B cell (primary cell): ENCODE results near the gene MLF2. TPM values are rescaled to one million over a fixed set of nuclear protein-coding genes. Genes with fewer than 3 reads are reported as not detected.
A peak's percentile ranks its signal among the peaks of the same experiment; 100 is the strongest.

Experiments used
- ATAC-seq: fragments of 200-7000 bp; cut with Tn5 transposase; one replicate; pipeline ENCODE4 v1.10.0; 2021; ENCODE audit warnings: low read depth, mild to moderate bottlenecking, moderate number of reproducible peaks, moderate library complexity
- CTCF ChIA-PET: fragments of 350-600 bp; sonication (Branson Sonifier 250); formaldehyde crosslinking; loops from one replicate; lab custom pipeline; 2021; ENCODE audit warnings: antibody characterized with exemption, inconsistent platforms; lab: Charles Lee
- POLR2A ChIA-PET: fragments of 350-600 bp; sonication (Branson Sonifier 250); formaldehyde crosslinking; loops from one replicate; lab custom pipeline; 2021; ENCODE audit warnings: antibody characterized with exemption; lab: Charles Lee
- DNase-seq: peaks from one replicate; pipeline ENCODE4 v3.0.0; 2013
- H2AFZ ChIP-seq: 2 replicates; pipeline ENCODE4 v1.6.1; 2012; ENCODE audit warnings: mild to moderate bottlenecking, low read depth, low read length; ENCODE audit not compliant: insufficient read depth, poor library complexity, severe bottlenecking
- H3K27ac ChIP-seq, 2 donors: 1 replicate in 1 of 2; 2 replicates in 1 of 2; pipeline ENCODE4 v1.5.1; 2012 to 2013; ENCODE audit warnings: low read length in 2 of 2, mild to moderate bottlenecking in 2 of 2, moderate library complexity in 1 of 2
- H3K27me3 ChIP-seq, 4 experiments: fragments of 200-600 bp in 1 of 4; sonication (generic) in 1 of 4; replicated peaks in 1 of 4; 1 replicate in 2 of 4; 2 replicates in 2 of 4; pipeline versions ENCODE4 v1.6.1 to v1.7.0; 2013 to 2016; ENCODE audit warnings: low read length in 3 of 4, mild to moderate bottlenecking in 2 of 4, mixed read lengths in 1 of 4, moderate library complexity in 1 of 4; ENCODE audit not compliant: insufficient read depth in 4 of 4, control insufficient read depth in 3 of 4; ENCODE audit errors: control extremely low read depth in 1 of 4
- H3K36me3 ChIP-seq, 2 experiments: replicated peaks in 1 of 2; 1 replicate in 1 of 2; 2 replicates in 1 of 2; pipeline versions ENCODE4 v1.6.1 to v1.7.1; 2013; ENCODE audit warnings: low read length in 1 of 2; ENCODE audit not compliant: insufficient read depth in 2 of 2, control insufficient read depth in 1 of 2; ENCODE audit errors: control extremely low read depth in 1 of 2, extremely low read depth in 1 of 2
- H3K4me1 ChIP-seq, 2 donors: fragments of 200-600 bp in 1 of 2; sonication (generic) in 1 of 2; 1 replicate in 1 of 2; 2 replicates in 1 of 2; pipeline versions ENCODE4 v1.5.1 to v1.6.1; 2013 to 2017; ENCODE audit warnings: low read length in 2 of 2; ENCODE audit not compliant: control insufficient read depth in 2 of 2, insufficient read depth in 2 of 2
- H3K4me2 ChIP-seq: replicated peaks from 2 replicates; pipeline ENCODE3; 2012; ENCODE audit warnings: mild to moderate bottlenecking, low read depth, low read length; ENCODE audit not compliant: poor library complexity, severe bottlenecking
- H3K4me3 ChIP-seq, 5 experiments: fragments of 200-600 bp in 1 of 5; sonication (generic) in 1 of 5; 1 replicate in 3 of 5; 2 replicates in 2 of 5; pipeline versions ENCODE4 v1.5.1 to v1.7.0; 2011 to 2016; ENCODE audit warnings: low read length in 4 of 5, mild to moderate bottlenecking in 4 of 5, low read depth in 2 of 5, control low read depth in 1 of 5, moderate library complexity in 1 of 5; ENCODE audit not compliant: insufficient read depth in 1 of 5; ENCODE audit errors: control extremely low read depth in 1 of 5, extremely low read depth in 1 of 5
- H3K79me2 ChIP-seq: fragments of 200-600 bp; sonication (generic); one replicate; pipeline ENCODE4 v1.6.0; 2016; ENCODE audit warnings: low read length; ENCODE audit not compliant: control insufficient read depth, insufficient read depth
- H3K9ac ChIP-seq: fragments of 200-600 bp; sonication (generic); 2 replicates; pipeline ENCODE4 v1.6.1; 2017; ENCODE audit warnings: mild to moderate bottlenecking, low read length, moderate library complexity
- H3K9me3 ChIP-seq, 3 donors: one replicate each; pipeline versions ENCODE4 v1.6.1 to v1.7.1; 2013; ENCODE audit warnings: low read length in 2 of 3; ENCODE audit not compliant: control insufficient read depth in 2 of 3, insufficient read depth in 1 of 3; ENCODE audit errors: control extremely low read depth in 1 of 3
- H4K20me1 ChIP-seq: 2 replicates; pipeline ENCODE4 v1.6.0; 2012; ENCODE audit warnings: mild to moderate bottlenecking, low read length; ENCODE audit not compliant: insufficient read depth, control insufficient read depth, poor library complexity, severe bottlenecking
- H3K27ac Mint-ChIP-seq: one replicate; pipeline ENCODE4 v1.8.0; 2021; ENCODE audit warnings: mixed read lengths
- H3K27me3 Mint-ChIP-seq: one replicate; pipeline ENCODE4 v1.8.0; 2021; ENCODE audit warnings: mixed read lengths
- H3K4me1 Mint-ChIP-seq: one replicate; pipeline ENCODE4 v1.8.0; 2021; ENCODE audit warnings: mixed read lengths
- H3K4me3 Mint-ChIP-seq: one replicate; pipeline ENCODE4 v1.8.0; 2021; ENCODE audit warnings: mixed read lengths
- H3K9me3 Mint-ChIP-seq: one replicate; pipeline ENCODE4 v1.8.0; 2022; ENCODE audit warnings: mixed read lengths; ENCODE audit not compliant: insufficient read depth
- EZH2 ChIP-seq: IDR thresholded peaks from 2 replicates; pipeline ENCODE4 v1.6.1; 2012; ENCODE audit warnings: borderline replicate concordance, low read depth, mild to moderate bottlenecking, moderate library complexity, low read length; ENCODE audit not compliant: insufficient read depth, poor library complexity, severe bottlenecking
- WGBS: methylation state at CpG from one replicate; pipeline ENCODE4 v1.1.5; 2013; ENCODE audit warnings: missing lambda C conversion rate; ENCODE audit not compliant: insufficient coverage; 5-methylcytosine and 5-hydroxymethylcytosine counted together
- intact Hi-C: fragments of 100-400 bp; cut with micrococcal nuclease; formaldehyde crosslinking; loops from one replicate; pipeline ENCODE4 v1.10.0; 2022
- polyA plus RNA-seq: library from polyadenylated mRNA; depleted of rRNA; stranded (reverse); fragments of >200 nt; gene quantifications from 2 replicates; pipeline ENCODE4 v1.2.3, GENCODE V29; 2012
- total RNA-seq, 2 donors: library from RNA; stranded (reverse); fragments of 120-200 nt in 1 of 2; gene quantifications; 1 replicate in 1 of 2; 2 replicates in 1 of 2; pipeline versions ENCODE4 v1.2.3 to v1.2.4, GENCODE V29; 2013 to 2022
- TF ChIP-seq, protein P1 (sequence below): fragments of 200-600 bp; IDR thresholded peaks from one replicate; pipeline ENCODE4 v1.8.0; 2022; ENCODE audit warnings: antibody characterized with exemption, mild to moderate bottlenecking

MLF2 gene
- total and polyA plus RNA-seq, 2 donors (not counting 1 experiment from before 2014, with no cell fraction given), result 97.2 to 190 TPM

GRCh38 chr12:6771509-6772330 is 18.8 kb upstream of the MLF2 start:
- Histone ChIP-seq H3K9me3 (peaks cover 0 to 21% (median 0%) of the 10 kb centered on the region in 3 donors), H2AFZ (no peak overlapping the region), H3K4me3 (no peak overlapping the region), H4K20me1 (no peaks in the 10 kb centered on the region), H3K79me2 (no peaks in the 10 kb centered on the region), H3K27ac (no peak overlapping the region), H3K4me2 (peak overlapping the region; percentile 46), H3K36me3 (no peaks in the 10 kb centered on the region), H3K9ac (no peak overlapping the region), H3K27me3 (peaks cover 0 to 89% (median 48%) of the 10 kb centered on the region in 4 experiments), H3K4me1 (peaks cover 27 to 44% of the 10 kb centered on the region in 2 donors)
- DNase-seq (no peak), ATAC-seq (no peak)
- Mint-ChIP-seq H3K27me3 (peaks cover 67% of the 10 kb centered on the region), H3K9me3 (no peaks in the 10 kb centered on the region), H3K4me1 (peaks cover 24% of the 10 kb centered on the region), H3K27ac (no peak overlapping the region), H3K4me3 (no peak overlapping the region)
- 49% methylated on average over 4 of the region's 12 CpGs for WGBS
- intact Hi-C loops, result no loop called here
- CTCF ChIA-PET, result interaction anchor here (0.6 to 2.2 kb wide), 3 partner anchors 15 to 37 kb away, joined by 3 to 7 read pairs (median 3); no protein-coding TSS in a partner anchor
- POLR2A ChIA-PET, result interaction anchor here (0.5 to 0.6 kb wide), 3 partner anchors 164 to 342 kb away, joined by 3 to 8 read pairs (median 6); no protein-coding TSS in a partner anchor
- TF ChIP-seq, protein P1, sequence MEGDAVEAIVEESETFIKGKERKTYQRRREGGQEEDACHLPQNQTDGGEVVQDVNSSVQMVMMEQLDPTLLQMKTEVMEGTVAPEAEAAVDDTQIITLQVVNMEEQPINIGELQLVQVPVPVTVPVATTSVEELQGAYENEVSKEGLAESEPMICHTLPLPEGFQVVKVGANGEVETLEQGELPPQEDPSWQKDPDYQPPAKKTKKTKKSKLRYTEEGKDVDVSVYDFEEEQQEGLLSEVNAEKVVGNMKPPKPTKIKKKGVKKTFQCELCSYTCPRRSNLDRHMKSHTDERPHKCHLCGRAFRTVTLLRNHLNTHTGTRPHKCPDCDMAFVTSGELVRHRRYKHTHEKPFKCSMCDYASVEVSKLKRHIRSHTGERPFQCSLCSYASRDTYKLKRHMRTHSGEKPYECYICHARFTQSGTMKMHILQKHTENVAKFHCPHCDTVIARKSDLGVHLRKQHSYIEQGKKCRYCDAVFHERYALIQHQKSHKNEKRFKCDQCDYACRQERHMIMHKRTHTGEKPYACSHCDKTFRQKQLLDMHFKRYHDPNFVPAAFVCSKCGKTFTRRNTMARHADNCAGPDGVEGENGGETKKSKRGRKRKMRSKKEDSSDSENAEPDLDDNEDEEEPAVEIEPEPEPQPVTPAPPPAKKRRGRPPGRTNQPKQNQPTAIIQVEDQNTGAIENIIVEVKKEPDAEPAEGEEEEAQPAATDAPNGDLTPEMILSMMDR, result no peak
- no peak for TF ChIP-seq EZH2

GRCh38 chr12:6771091-6771495 is 18.2 kb upstream of the MLF2 start:
- H3K9me3 Mint-ChIP-seq, result no peaks in the 10 kb centered on the region
- Histone ChIP-seq H3K4me2 (no peak overlapping the region), H3K27ac (no peak overlapping the region), H3K79me2 (no peaks in the 10 kb centered on the region), H3K9me3 (peaks cover 0 to 21% (median 0%) of the 10 kb centered on the region in 3 donors), H2AFZ (no peak overlapping the region), H3K9ac (no peak overlapping the region), H3K27me3 (peaks cover 0 to 83% (median 44%) of the 10 kb centered on the region in 4 experiments), H4K20me1 (no peaks in the 10 kb centered on the region), H3K4me3 (no peak overlapping the region), H3K4me1 (peaks cover 28 to 45% of the 10 kb centered on the region in 2 donors), H3K36me3 (no peaks in the 10 kb centered on the region)
- H3K4me3 Mint-ChIP-seq, result no peak overlapping the region
- 73% methylated on average over 4 of the region's 4 CpGs for WGBS
- TF ChIP-seq EZH2, result no peak
- TF ChIP-seq, protein P1, result no peak
- ATAC-seq, result no peak
- intact Hi-C loops, result no loop called here
- peaks cover 24% of the 10 kb centered on the region for H3K4me1 Mint-ChIP-seq
- H3K27ac Mint-ChIP-seq, result no peak overlapping the region
- peaks cover 61% of the 10 kb centered on the region for H3K27me3 Mint-ChIP-seq
- ChIA-PET POLR2A (interaction anchor here (0.5 kb wide), 1 partner anchor 342 kb away, joined by 6 read pairs; no protein-coding TSS in a partner anchor), CTCF (interaction anchor here (0.6 to 2.2 kb wide), 3 partner anchors 14 to 37 kb away, joined by 3 to 7 read pairs (median 3); no protein-coding TSS in a partner anchor)
- no peak for DNase-seq
